ENCODE results near the gene CHST5. TPM values are rescaled to one million over a fixed set of nuclear protein-coding genes. Genes with fewer than 3 reads are reported as not detected.

The CHST5 gene
- total and polyA plus RNA-seq, 2 of the 8 experiments (the other 6 are each of a cell fraction or from before 2014, with no cell fraction given): 0.13 to 0.23 TPM

DNA sequence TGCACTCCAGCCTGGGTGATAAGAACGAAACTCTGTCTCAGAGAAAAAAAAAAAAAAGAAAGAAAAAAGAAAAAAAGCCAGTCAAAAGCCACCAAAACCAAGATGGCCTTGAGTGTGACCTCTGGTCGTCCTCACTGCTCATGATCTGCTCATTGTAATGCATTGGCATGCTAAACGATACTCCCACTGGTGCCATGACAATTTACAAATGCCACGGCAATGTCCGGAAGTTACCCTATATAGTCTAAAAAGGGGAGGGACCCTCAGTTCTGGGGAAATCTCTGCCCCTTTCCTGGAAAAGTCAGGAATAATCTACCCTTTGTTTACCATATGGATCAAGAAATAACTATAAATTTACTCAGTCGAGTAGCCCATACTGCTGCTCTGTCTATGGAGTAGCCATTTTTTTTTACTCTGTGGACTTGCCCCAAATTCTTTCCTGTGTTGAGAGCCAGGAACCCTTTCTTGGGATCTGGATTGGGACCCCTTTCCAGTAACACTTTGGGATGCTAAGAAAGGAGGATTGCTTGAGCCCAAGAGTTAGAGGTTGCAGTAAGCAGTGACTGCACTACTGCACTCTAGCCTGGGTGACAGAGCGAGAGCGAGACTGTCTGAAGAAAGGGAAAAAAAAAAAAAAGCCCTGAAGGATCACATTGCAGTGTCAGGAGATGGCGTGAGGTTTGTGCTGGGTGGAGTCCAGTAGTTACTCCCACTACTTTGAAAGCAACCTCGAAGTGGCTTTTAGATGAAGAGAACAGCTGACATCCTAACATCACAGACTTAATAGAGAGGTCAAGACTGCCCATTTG, 23.9 kb upstream of the CHST5 start:
- DNase-seq (ENCODE audit: low read depth in 1 of 2, low spot score in 2 of 2) (no peak), FAIRE-seq (no peak)
- Histone ChIP-seq H2AK5ac (ENCODE audit: low read depth, low read length) (no peak overlapping the region), H3K36me3 (ENCODE audit: control insufficient read depth in 2 of 4, insufficient read depth in 4 of 4, low read length in 3 of 4) (no peaks in the 10 kb centered on the region), H3K27ac (ENCODE audit: low read depth, low read length) (no peak overlapping the region), H3K4me1 (replicated peaks in 1 of 4; ENCODE audit: control insufficient read depth in 3 of 4, insufficient read depth in 4 of 4, low read length in 3 of 4) (peaks cover 2 to 5% (median 2%) of the 10 kb centered on the region in 4 experiments; a peak in 4 of 7 replicates), H3K4ac (replicated peaks; ENCODE audit: insufficient read length, low read depth, low read length) (no peak overlapping the region), H3K27me3 (replicated peaks in 1 of 4; ENCODE audit: control insufficient read depth in 3 of 4, extremely low read depth in 1 of 4, insufficient read depth in 3 of 4, low read length in 3 of 4) (no peaks in the 10 kb centered on the region; a peak in 1 of 7 replicates), H3K14ac (ENCODE audit: insufficient read length) (no peak overlapping the region), H3K9me3 (ENCODE audit: insufficient read depth in 2 of 2, low read depth in 1 of 2, low read length in 1 of 2) (no peaks in the 10 kb centered on the region), H4K91ac (replicated peaks; ENCODE audit: insufficient read length, low read length) (no peak overlapping the region), H2BK12ac (ENCODE audit: low read depth, low read length) (peak overlapping the region; percentile 46; the same call in 1 of the 2 replicates), H3K23me2 (ENCODE audit: low read depth, low read length) (peaks cover 8% of the 10 kb centered on the region; the same call in 1 of the 2 replicates), H3K4me2 (ENCODE audit: insufficient read depth in 1 of 2, low read depth in 2 of 2, low read length in 2 of 2) (no peak overlapping the region; a peak in 1 of 4 replicates), H3K56ac (replicated peaks; ENCODE audit: insufficient read length, low read depth, low read length) (no peak overlapping the region), H3K9ac (replicated peaks in 1 of 4; ENCODE audit: extremely low read depth in 1 of 4, low read depth in 3 of 4, low read length in 3 of 4) (no peak overlapping the region), H2BK5ac (ENCODE audit: low read depth, low read length) (peak overlapping the region; percentile 54; the same call in 1 of the 2 replicates), H3K18ac (ENCODE audit: extremely low read depth, low read length) (no peak overlapping the region), H2BK120ac (replicated peaks; ENCODE audit: low read depth, low read length) (no peak overlapping the region), H2BK20ac (ENCODE audit: low read length) (no peak overlapping the region), H3K79me2 (ENCODE audit: control insufficient read depth in 1 of 2, insufficient read depth in 2 of 2, low read length in 2 of 2) (no peaks in the 10 kb centered on the region), H3K23ac (ENCODE audit: insufficient read length) (no peak overlapping the region), H2AFZ (ENCODE audit: low read length) (peak overlapping the region; percentile 79), H4K8ac (ENCODE audit: extremely low read depth, insufficient read depth, low read length) (no peak overlapping the region), H4K20me1 (replicated peaks in 1 of 2; ENCODE audit: control insufficient read depth in 1 of 2, insufficient read depth in 2 of 2, low read length in 2 of 2) (no peaks in the 10 kb centered on the region), H3K79me1 (ENCODE audit: low read depth, low read length) (no peaks in the 10 kb centered on the region), H3K4me3 (ENCODE audit: extremely low read depth in 1 of 4, insufficient read depth in 2 of 4, low read depth in 3 of 4, low read length in 4 of 4) (no peak overlapping the region), H4K5ac (ENCODE audit: insufficient read length, low read depth, low read length) (no peak overlapping the region), H2BK15ac (ENCODE audit: low read length) (no peak overlapping the region)
- ChIA-PET CTCF (ENCODE audit: partially characterized antibody) (interaction anchor here (0.5 to 9.4 kb wide), 6 partner anchors 9 to 95 kb away, joined by 3 to 96 read pairs (median 4); partner anchors contain the start of gene TMEM170A), POLR2A (ENCODE audit: partially characterized antibody) (interaction anchor here (1.0 kb wide), 2 partner anchors 9 to 32 kb away, joined by 3 read pairs; no protein-coding TSS in a partner anchor)
- 76% methylated on average over 9 of the region's 10 CpGs; no CpG with 5 or more reads in 1 of the 2 experiments for WGBS, 2 experiments (ENCODE audit: extremely low coverage in 1 of 2, insufficient coverage in 1 of 2, insufficient read length in 1 of 2, insufficient replicate concordance in 2 of 2, low coverage in 1 of 2, low lambda C conversion rate in 2 of 2, missing lambda C conversion rate in 1 of 2)
- TF ChIP-seq SIN3A (conservative IDR thresholded peaks at IDR 0.05 in 1 of 2, IDR thresholded peaks at IDR 0.05 in 1 of 2; ENCODE audit: low read depth in 1 of 2, low read length in 2 of 2) (no peak), MAFK (IDR thresholded peaks at IDR 0.05; ENCODE audit: low read depth, low read length) (no peak), KDM1A (IDR thresholded peaks at IDR 0.05; ENCODE audit: borderline replicate concordance, low read length) (no peak), JUND (IDR thresholded peaks at IDR 0.05; ENCODE audit: low read length) (no peak), GTF2F1 (IDR thresholded peaks at IDR 0.05; ENCODE audit: borderline replicate concordance, low read depth, low read length) (no peak), ATF2 (IDR thresholded peaks at IDR 0.05; ENCODE audit: low read length) (no peak), ATF3 (IDR thresholded peaks at IDR 0.05; ENCODE audit: insufficient read depth, low read depth, low read length) (no peak), HDAC6 (IDR thresholded peaks at IDR 0.05; ENCODE audit: low read depth, low read length) (no peak)

Measured in H1 (cell line).